Embryonic facial prominence (tissue), 1 donor: ENCODE measurements around the gene ADGRE3.
"Not testable (repeated sequence)": the region's sequence is repeated elsewhere in the genome, so short reads cannot be mapped to it uniquely, and the experiment has no call there.

Experiments used
- DNase-seq: peaks from one replicate; pipeline ENCODE4 v3.0.0-alpha.2; 2016; ENCODE audit errors: extremely low spot score

Gene ADGRE3

GRCh38 chr19:14661372-14661924, 13.2 kb downstream of the ADGRE3 start:
- no peak for DNase-seq

- no peak for DNase-seq
Measured at GRCh38 chr19:14659874-14660489, 14.7 kb downstream of the ADGRE3 start.

- DNase-seq, result no peak
Measured at GRCh38 chr19:14655726-14656125, 18.9 kb downstream of the ADGRE3 start.

- no peak for DNase-seq
Measured at GRCh38 chr19:14654786-14655560, 19.7 kb downstream of the ADGRE3 start.

GRCh38 chr19:14650161-14650560, 24.5 kb downstream of the ADGRE3 start:
- no peak for DNase-seq

GRCh38 chr19:14649020-14649419, 25.6 kb downstream of the ADGRE3 start:
- DNase-seq, result no peak

GRCh38 chr19:14648506-14648905, 26.1 kb downstream of the ADGRE3 start:
- no peak for DNase-seq

- DNase-seq, result no peak
Measured at GRCh38 chr19:14639536-14640277, 34.9 kb downstream of the ADGRE3 start.

GRCh38 chr19:14632286-14632685, 42.4 kb downstream of the ADGRE3 start:
- no peak for DNase-seq

- no peak for DNase-seq
Measured at GRCh38 chr19:14629557-14629956, 45.1 kb downstream of the ADGRE3 start.

- DNase-seq, result not testable (repeated sequence)
Measured at GRCh38 chr19:14624491-14624890, 50.2 kb downstream of the ADGRE3 start.

GRCh38 chr19:14619404-14619803, 55.2 kb downstream of the ADGRE3 start:
- no peak for DNase-seq

- no peak for DNase-seq
Measured at GRCh38 chr19:14616407-14616806, 58.2 kb downstream of the ADGRE3 start.

- DNase-seq, result no peak
Measured at GRCh38 chr19:14615623-14616022, 59.0 kb downstream of the ADGRE3 start.

GRCh38 chr19:14614099-14614412, 60.6 kb downstream of the ADGRE3 start:
- no peak for DNase-seq

GRCh38 chr19:14613399-14614098, 61.1 kb downstream of the ADGRE3 start:
- DNase-seq, result not testable (repeated sequence)

- DNase-seq, result no peak
Measured at GRCh38 chr19:14612657-14613056, 62.0 kb downstream of the ADGRE3 start.

- not testable (repeated sequence) for DNase-seq
Measured at GRCh38 chr19:14612242-14612641, 62.4 kb downstream of the ADGRE3 start.

- DNase-seq, result no peak
Measured at GRCh38 chr19:14611051-14611450, 63.6 kb downstream of the ADGRE3 start.

- no peak for DNase-seq
Measured at GRCh38 chr19:14606627-14607026, 68.0 kb downstream of the ADGRE3 start.

- no peak for DNase-seq
Measured at GRCh38 chr19:14603990-14604387, 70.7 kb downstream of the ADGRE3 start.
